ENCODE results near the gene ADCY5. TPM values are rescaled to one million over a fixed set of nuclear protein-coding genes. Genes with fewer than 3 reads are reported as not detected.

The ADCY5 gene
- total and polyA plus RNA-seq, 7 experiments from 2014 or later, result 0.07 TPM; not detected in 6

DNA sequence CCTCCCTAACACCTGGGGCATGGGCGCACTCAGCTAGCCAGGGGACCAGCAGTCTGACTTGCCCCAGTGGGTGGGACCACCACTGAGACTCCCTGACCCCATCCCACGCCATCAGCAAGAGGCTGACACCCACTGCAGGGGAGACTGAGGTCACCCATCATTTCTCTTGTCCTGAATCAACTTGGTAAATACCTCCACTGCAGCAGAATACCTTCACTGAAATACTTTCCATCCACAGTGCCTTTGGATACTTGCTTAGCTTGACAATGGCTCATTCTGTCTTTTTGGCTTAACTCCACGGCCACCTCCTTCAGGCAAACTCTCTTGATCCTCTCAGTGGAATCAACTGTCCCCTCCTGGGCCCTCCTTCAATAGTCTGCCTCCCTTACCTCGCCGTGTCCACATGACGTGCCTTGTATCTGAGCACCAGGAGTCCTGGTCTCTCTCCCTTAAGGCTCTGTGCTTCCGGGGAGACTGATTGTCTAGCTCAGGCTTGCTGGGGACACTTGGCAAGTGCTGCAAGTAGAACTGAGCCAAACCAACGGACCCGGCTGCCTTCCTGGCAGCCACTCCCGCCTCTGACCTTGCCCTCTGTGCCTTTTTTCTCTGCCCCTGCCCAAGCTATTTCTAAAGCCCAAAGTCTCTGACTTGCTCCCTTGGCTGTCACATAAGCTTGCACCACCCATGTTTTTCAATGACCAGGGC lies 119.1 kb downstream of the ADCY5 start:
- ChIA-PET POLR2A (no interaction called here), CTCF (interaction anchor here (0.6 to 2.1 kb wide), 4 partner anchors 12 to 291 kb away, joined by 3 to 17 read pairs (median 3); no protein-coding TSS in a partner anchor)
- Histone ChIP-seq H3K27me3 (ENCODE audit: control insufficient read depth in 2 of 2, insufficient read depth in 2 of 2, low read length in 2 of 2) (no peaks in the 10 kb centered on the region), H3K36me3 (ENCODE audit: control insufficient read depth in 2 of 3, insufficient read depth in 3 of 3, low read length in 3 of 3) (no peaks in the 10 kb centered on the region), H3K9me3 (ENCODE audit: control insufficient read depth in 2 of 3, low read length in 3 of 3) (no peaks in the 10 kb centered on the region), H3K27ac (ENCODE audit: low read depth, low read length) (no peak overlapping the region), H3K4me1 (ENCODE audit: control insufficient read depth in 2 of 2, insufficient read depth in 2 of 2, low read length in 2 of 2) (no peaks in the 10 kb centered on the region), H3K4me3 (ENCODE audit: low read length) (no peak overlapping the region)
- Mint-ChIP-seq H3K9me3 (peaks cover 0 to under 1% (median 0%) of the 10 kb centered on the region in 11 donors), H3K27me3 (peaks cover 0 to 6% (median 0%) of the 10 kb centered on the region in 5 donors), H3K27ac (no peak overlapping the region), H3K4me3 (no peak overlapping the region), H3K36me3 (no peaks in the 10 kb centered on the region), H3K4me1 (peaks cover under 1 to 4% (median 1%) of the 10 kb centered on the region in 7 donors)
- DNase-seq (no peak), ATAC-seq (no peak)
- intact Hi-C loops (cut with micrococcal nuclease), result loop anchor here (1.0 to 2.0 kb wide), 3 partner anchors 159 to 394 kb away; no protein-coding TSS in a partner anchor

GRCh38 chr3:123328851-123329635 lies 119.8 kb downstream of the ADCY5 start:
- H3K27me3 Mint-ChIP-seq, result peaks cover 0 to 10% (median 0%) of the 10 kb centered on the region in 5 donors
- peak; percentile 77 for ATAC-seq
- H3K27ac Mint-ChIP-seq, result no peak overlapping the region
- DNase-seq, result peak; percentile 26 to 78 (median 63)
- H3K27me3 ChIP-seq (ENCODE audit: control insufficient read depth in 2 of 2, insufficient read depth in 2 of 2, low read length in 2 of 2), result no peaks in the 10 kb centered on the region
- no peaks in the 10 kb centered on the region for H3K36me3 Mint-ChIP-seq
- intact Hi-C loops (cut with micrococcal nuclease), result loop anchor here (1.0 to 2.0 kb wide), 4 partner anchors 160 to 394 kb away; no protein-coding TSS in a partner anchor
- no peaks in the 10 kb centered on the region for H3K4me1 ChIP-seq (ENCODE audit: control insufficient read depth in 2 of 2, insufficient read depth in 2 of 2, low read length in 2 of 2)
- ChIA-PET POLR2A (no interaction called here), CTCF (interaction anchor here (1.0 to 2.1 kb wide), 3 partner anchors 13 to 230 kb away, joined by 3 to 17 read pairs (median 3); no protein-coding TSS in a partner anchor)
- H3K9me3 ChIP-seq (ENCODE audit: control insufficient read depth in 2 of 3, low read length in 3 of 3), result no peaks in the 10 kb centered on the region
- no peak overlapping the region for H3K4me3 ChIP-seq (ENCODE audit: low read length)
- H3K27ac ChIP-seq (ENCODE audit: low read depth, low read length), result no peak overlapping the region
- no peaks in the 10 kb centered on the region for H3K9me3 Mint-ChIP-seq
- H3K4me3 Mint-ChIP-seq, result no peak overlapping the region
- no peaks in the 10 kb centered on the region for H3K36me3 ChIP-seq (ENCODE audit: control insufficient read depth in 2 of 3, insufficient read depth in 3 of 3, low read length in 3 of 3)
- peaks cover 0 to 5% (median 0%) of the 10 kb centered on the region in 7 donors for H3K4me1 Mint-ChIP-seq

GRCh38 chr3:123327956-123328850 lies 120.7 kb downstream of the ADCY5 start:
- POLR2A ChIA-PET, result no interaction called here
- Mint-ChIP-seq H3K9me3 (no peaks in the 10 kb centered on the region), H3K4me3 (no peak overlapping the region), H3K36me3 (no peaks in the 10 kb centered on the region), H3K4me1 (peaks cover 0 to 5% (median 0%) of the 10 kb centered on the region in 7 donors), H3K27me3 (peaks cover 0 to 14% (median 0%) of the 10 kb centered on the region in 5 donors), H3K27ac (no peak overlapping the region)
- peak in 1 of 9 donors; percentile 3 for DNase-seq
- no peak for ATAC-seq
- H3K27ac ChIP-seq (ENCODE audit: low read depth, low read length), result no peak overlapping the region
- no peaks in the 10 kb centered on the region for H3K4me1 ChIP-seq (ENCODE audit: control insufficient read depth in 2 of 2, insufficient read depth in 2 of 2, low read length in 2 of 2)
- CTCF ChIA-PET, result interaction anchor here (2.1 kb wide), 1 partner anchor 231 kb away, joined by 17 read pairs; no protein-coding TSS in a partner anchor
- H3K27me3 ChIP-seq (ENCODE audit: control insufficient read depth in 2 of 2, insufficient read depth in 2 of 2, low read length in 2 of 2), result no peaks in the 10 kb centered on the region
- H3K9me3 ChIP-seq (ENCODE audit: control insufficient read depth in 2 of 3, low read length in 3 of 3), result no peaks in the 10 kb centered on the region
- intact Hi-C loops (cut with micrococcal nuclease), result loop anchor here (1.0 to 2.0 kb wide), 2 partner anchors 161 kb away; no protein-coding TSS in a partner anchor
- no peak overlapping the region for H3K4me3 ChIP-seq (ENCODE audit: low read length)
- no peaks in the 10 kb centered on the region for H3K36me3 ChIP-seq (ENCODE audit: control insufficient read depth in 2 of 3, insufficient read depth in 3 of 3, low read length in 3 of 3)

DNA sequence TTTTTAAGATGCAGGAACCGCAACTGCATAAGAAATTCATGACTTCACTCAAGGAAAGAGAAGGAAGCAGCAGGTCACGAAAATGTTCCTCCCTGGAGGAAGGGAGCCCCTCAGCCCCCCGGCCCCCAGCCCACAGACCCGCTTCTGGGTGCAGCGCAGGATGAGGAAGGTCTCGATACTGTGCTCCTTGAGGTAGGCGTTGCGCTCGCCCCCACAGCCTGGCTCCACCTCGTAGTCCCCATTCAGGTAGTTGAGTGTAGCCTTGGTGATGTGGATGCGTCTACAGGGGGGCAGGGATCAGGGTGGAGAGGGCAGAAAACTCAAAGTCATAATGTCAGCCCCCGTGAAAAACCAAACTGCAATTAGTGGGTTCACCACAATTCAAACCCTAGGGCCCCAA lies 121.4 kb downstream of the ADCY5 start:
- H3K27ac Mint-ChIP-seq, result no peak overlapping the region
- Histone ChIP-seq H3K4me1 (ENCODE audit: control insufficient read depth in 2 of 2, insufficient read depth in 2 of 2, low read length in 2 of 2) (no peaks in the 10 kb centered on the region), H3K36me3 (ENCODE audit: control insufficient read depth in 2 of 3, insufficient read depth in 3 of 3, low read length in 3 of 3) (no peaks in the 10 kb centered on the region), H3K9me3 (ENCODE audit: control insufficient read depth in 2 of 3, low read length in 3 of 3) (no peaks in the 10 kb centered on the region), H3K4me3 (ENCODE audit: low read length) (no peak overlapping the region), H3K27ac (ENCODE audit: low read depth, low read length) (no peak overlapping the region), H3K27me3 (ENCODE audit: control insufficient read depth in 2 of 2, insufficient read depth in 2 of 2, low read length in 2 of 2) (no peaks in the 10 kb centered on the region)
- peaks cover 0 to 8% (median 0%) of the 10 kb centered on the region in 7 donors for H3K4me1 Mint-ChIP-seq
- ChIA-PET CTCF (interaction anchor here (0.9 to 2.0 kb wide), 2 partner anchors 229 to 231 kb away, joined by 3 to 5 read pairs; no protein-coding TSS in a partner anchor), POLR2A (no interaction called here)
- H3K27me3 Mint-ChIP-seq, result peaks cover 0 to 18% (median 4%) of the 10 kb centered on the region in 5 donors
- DNase-seq (no peak), ATAC-seq (no peak)
- intact Hi-C loops (cut with micrococcal nuclease), result no loop called here
- H3K9me3 Mint-ChIP-seq, result no peaks in the 10 kb centered on the region
- no peaks in the 10 kb centered on the region for H3K36me3 Mint-ChIP-seq
- no peak overlapping the region for H3K4me3 Mint-ChIP-seq

GRCh38 chr3:123326531-123326930 lies 122.4 kb downstream of the ADCY5 start:
- Histone ChIP-seq H3K27ac (ENCODE audit: low read depth, low read length) (no peak overlapping the region), H3K4me1 (ENCODE audit: control insufficient read depth in 2 of 2, insufficient read depth in 2 of 2, low read length in 2 of 2) (no peaks in the 10 kb centered on the region), H3K4me3 (ENCODE audit: low read length) (no peak overlapping the region), H3K9me3 (ENCODE audit: control insufficient read depth in 2 of 3, low read length in 3 of 3) (no peaks in the 10 kb centered on the region), H3K36me3 (ENCODE audit: control insufficient read depth in 2 of 3, insufficient read depth in 3 of 3, low read length in 3 of 3) (no peaks in the 10 kb centered on the region), H3K27me3 (ENCODE audit: control insufficient read depth in 2 of 2, insufficient read depth in 2 of 2, low read length in 2 of 2) (no peaks in the 10 kb centered on the region)
- DNase-seq (no peak), ATAC-seq (no peak)
- ChIA-PET CTCF (interaction anchor here (0.7 to 2.0 kb wide), 4 partner anchors 128 to 241 kb away, joined by 3 to 5 read pairs (median 3); no protein-coding TSS in a partner anchor), POLR2A (no interaction called here)
- H3K4me3 Mint-ChIP-seq, result no peak overlapping the region
- H3K27ac Mint-ChIP-seq, result no peak overlapping the region
- peaks cover 0 to 18% (median 4%) of the 10 kb centered on the region in 5 donors for H3K27me3 Mint-ChIP-seq
- intact Hi-C loops (cut with micrococcal nuclease), result no loop called here
- peaks cover 0 to 8% (median 0%) of the 10 kb centered on the region in 7 donors for H3K4me1 Mint-ChIP-seq
- H3K9me3 Mint-ChIP-seq, result no peaks in the 10 kb centered on the region
- no peaks in the 10 kb centered on the region for H3K36me3 Mint-ChIP-seq

DNA sequence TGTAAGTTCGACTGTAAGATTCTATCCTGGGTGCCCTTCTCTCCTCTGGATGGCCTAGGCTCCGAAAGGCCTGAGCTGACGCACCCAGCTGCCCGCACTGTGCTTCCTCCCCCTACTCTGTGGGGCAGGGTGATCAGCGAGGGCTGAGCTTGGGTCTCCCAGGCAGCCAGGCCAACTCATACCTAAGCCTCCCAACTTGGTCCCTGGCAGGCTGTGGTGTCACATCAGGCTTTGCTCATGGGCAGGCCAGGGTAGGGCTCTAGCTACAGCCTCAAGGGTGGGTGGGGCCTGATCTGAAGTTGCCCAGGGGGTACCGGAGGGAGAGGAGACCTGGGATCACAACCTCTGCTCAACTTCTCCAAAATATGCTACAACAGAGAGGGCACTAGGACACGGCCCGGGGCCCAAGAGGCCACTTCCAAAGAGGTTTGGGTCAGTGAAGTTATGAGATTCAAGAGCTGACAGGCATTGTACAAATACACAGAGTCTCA lies 123.1 kb downstream of the ADCY5 start:
- POLR2A ChIA-PET, result no interaction called here
- CTCF ChIA-PET, result interaction anchor here (1.4 to 2.0 kb wide), 2 partner anchors 233 to 242 kb away, joined by 3 to 5 read pairs; no protein-coding TSS in a partner anchor
- Mint-ChIP-seq H3K4me3 (no peak overlapping the region), H3K27ac (no peak overlapping the region), H3K4me1 (peaks cover 0 to 8% (median 0%) of the 10 kb centered on the region in 7 donors), H3K27me3 (peaks cover 3 to 24% (median 4%) of the 10 kb centered on the region in 5 donors), H3K9me3 (no peaks in the 10 kb centered on the region), H3K36me3 (no peaks in the 10 kb centered on the region)
- Histone ChIP-seq H3K27me3 (ENCODE audit: control insufficient read depth in 2 of 2, insufficient read depth in 2 of 2, low read length in 2 of 2) (no peaks in the 10 kb centered on the region), H3K4me1 (ENCODE audit: control insufficient read depth in 2 of 2, insufficient read depth in 2 of 2, low read length in 2 of 2) (no peaks in the 10 kb centered on the region), H3K27ac (ENCODE audit: low read depth, low read length) (no peak overlapping the region), H3K36me3 (ENCODE audit: control insufficient read depth in 2 of 3, insufficient read depth in 3 of 3, low read length in 3 of 3) (no peaks in the 10 kb centered on the region), H3K4me3 (ENCODE audit: low read length) (no peak overlapping the region), H3K9me3 (ENCODE audit: control insufficient read depth in 2 of 3, low read length in 3 of 3) (no peaks in the 10 kb centered on the region)
- DNase-seq, result no peak
- no peak for ATAC-seq
- intact Hi-C loops (cut with micrococcal nuclease), result no loop called here

Data from naive thymus-derived CD4-positive, alpha-beta T cell (primary cell).